Smooth muscle cell (in vitro differentiated cells): ENCODE data around the gene SMO. TPM values are rescaled to one million over a fixed set of nuclear protein-coding genes. Genes with fewer than 3 reads are reported as not detected.

Experiments used
- DNase-seq: peaks from one replicate; lab custom pipeline; 2025; ENCODE audit not compliant: unreplicated experiment; lab: John Stamatoyannopoulos, UW
- H2AFZ ChIP-seq: fragments of 200-600 bp; sonication (generic); 2 replicates; pipeline ENCODE4 v1.6.0; 2016; ENCODE audit warnings: antibody characterized with exemption, low read depth, mild to moderate bottlenecking
- H3F3A ChIP-seq: fragments of 200-600 bp; sonication (generic); 2 replicates; pipeline ENCODE4 v1.6.0; 2017; ENCODE audit warnings: antibody characterized with exemption, low read depth
- H3K27ac ChIP-seq: fragments of 200-600 bp; sonication (generic); 2 replicates; pipeline ENCODE4 v1.5.1; 2016; ENCODE audit warnings: low read depth, mild to moderate bottlenecking
- H3K27me3 ChIP-seq: fragments of 200-600 bp; sonication (generic); 2 replicates; pipeline ENCODE4 v1.6.1; 2016; ENCODE audit warnings: low read depth, mild to moderate bottlenecking
- H3K36me3 ChIP-seq: fragments of 200-600 bp; sonication (generic); 2 replicates; pipeline ENCODE4 v1.5.1; 2016; ENCODE audit warnings: low read depth
- H3K4me1 ChIP-seq: fragments of 200-600 bp; sonication (generic); 2 replicates; pipeline ENCODE4 v1.5.1; 2016; ENCODE audit warnings: low read depth
- H3K4me2 ChIP-seq: fragments of 200-600 bp; sonication (generic); 2 replicates; pipeline ENCODE4 v1.6.0; 2016; ENCODE audit warnings: mild to moderate bottlenecking
- H3K4me3 ChIP-seq: fragments of 200-600 bp; sonication (generic); 2 replicates; pipeline ENCODE4 v1.5.1; 2016; ENCODE audit warnings: mild to moderate bottlenecking
- H3K79me2 ChIP-seq: fragments of 200-600 bp; sonication (generic); 2 replicates; pipeline ENCODE4 v1.6.0; 2016; ENCODE audit warnings: low read depth, mild to moderate bottlenecking
- H3K9ac ChIP-seq: fragments of 200-600 bp; sonication (generic); 2 replicates; pipeline ENCODE4 v1.6.0; 2016; ENCODE audit warnings: low read depth
- H3K9me3 ChIP-seq: fragments of 200-600 bp; sonication (generic); replicated peaks from 2 replicates; pipeline ENCODE4 v1.5.1; 2016; ENCODE audit warnings: low read depth
- H4K20me1 ChIP-seq: fragments of 200-600 bp; sonication (generic); 2 replicates; pipeline ENCODE4 v1.6.0; 2016; ENCODE audit warnings: low read depth
- CTCF ChIP-seq: fragments of 200-600 bp; sonication (generic); IDR thresholded peaks from 2 replicates; pipeline ENCODE4 v1.5.1; 2017; ENCODE audit warnings: borderline replicate concordance, mild to moderate bottlenecking, antibody characterized with exemption; ENCODE audit not compliant: insufficient read depth, poor library complexity, severe bottlenecking
- WGBS: methylation state at CpG from one replicate; pipeline ENCODE4 v1.1.7; 2016; ENCODE audit warnings: low lambda C conversion rate; 5-methylcytosine and 5-hydroxymethylcytosine counted together
- polyA plus RNA-seq: library from polyadenylated mRNA; unstranded; fragments of >200 nt; fragmentation: Nextera tagmentation; extraction: Ambion mirVana; gene quantifications from 2 replicates; pipeline ENCODE4 v1.2.1, GENCODE V29; 2016
- total RNA-seq: library from RNA; depleted of rRNA; stranded (reverse); fragments of >200 nt; gene quantifications from 2 replicates; pipeline ENCODE4 v1.2.3, GENCODE V29; 2014

Gene SMO
- total and polyA plus RNA-seq, 2 experiments from 2014 or later, result 23.6 to 25.8 TPM

DNA sequence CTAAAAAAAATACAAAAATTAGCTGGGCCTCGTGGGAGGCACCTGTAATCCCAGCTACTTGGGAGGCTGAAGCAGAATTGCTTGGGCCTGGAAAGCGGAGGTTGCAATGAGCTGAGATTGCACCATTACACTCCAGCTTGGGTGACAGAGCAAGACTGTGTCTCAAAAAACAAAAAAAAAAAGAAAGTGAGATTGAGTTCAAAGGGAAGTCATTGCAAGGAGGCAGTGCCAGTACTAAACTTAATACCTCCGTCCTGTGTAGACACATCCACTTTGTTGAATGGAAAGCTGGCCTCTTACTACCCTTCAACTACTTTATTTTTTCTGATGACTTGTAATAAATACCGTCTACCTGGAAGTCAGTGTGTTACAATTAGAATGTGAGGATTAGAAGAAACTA lies 67.4 kb downstream of the SMO start:
- H3K9ac ChIP-seq, result no peak overlapping the region
- H3K4me3 ChIP-seq, result no peak overlapping the region
- no peaks in the 10 kb centered on the region for H3K79me2 ChIP-seq
- H3K27ac ChIP-seq, result no peak overlapping the region
- H3K9me3 ChIP-seq, result no peaks in the 10 kb centered on the region
- no peaks in the 10 kb centered on the region for H3K36me3 ChIP-seq
- no peak overlapping the region for H2AFZ ChIP-seq
- no peak for DNase-seq
- H3F3A ChIP-seq, result no peaks in the 10 kb centered on the region
- H3K4me2 ChIP-seq, result no peak overlapping the region
- H4K20me1 ChIP-seq, result peaks cover 6% of the 10 kb centered on the region
- H3K4me1 ChIP-seq, result peaks cover 25% of the 10 kb centered on the region
- H3K27me3 ChIP-seq, result no peaks in the 10 kb centered on the region
- no peak for TF ChIP-seq CTCF
- 94% methylated on average over 4 of the region's 4 CpGs for WGBS

DNA sequence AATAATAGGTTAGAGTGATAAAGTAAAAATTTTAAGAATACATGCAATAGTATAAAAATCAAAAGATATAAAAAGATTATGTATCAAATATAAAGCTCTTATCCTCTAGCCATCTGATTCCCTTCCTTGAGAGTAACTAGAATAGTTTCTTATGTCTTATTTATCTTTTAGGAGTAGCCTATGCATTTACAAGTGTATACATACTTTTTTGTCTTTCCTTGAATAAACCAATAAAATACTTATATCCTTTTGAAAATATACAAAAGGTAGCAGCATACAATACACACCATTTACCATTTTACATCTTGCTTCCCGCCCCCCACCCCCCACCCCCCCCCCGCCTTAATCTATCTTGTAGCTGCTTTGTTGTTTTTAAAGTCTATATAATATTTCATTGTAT lies 67.8 kb downstream of the SMO start:
- H3K9me3 ChIP-seq, result no peaks in the 10 kb centered on the region
- no peak overlapping the region for H2AFZ ChIP-seq
- H3F3A ChIP-seq, result no peaks in the 10 kb centered on the region
- H3K27me3 ChIP-seq, result no peaks in the 10 kb centered on the region
- H3K4me3 ChIP-seq, result no peak overlapping the region
- H4K20me1 ChIP-seq, result peaks cover 3% of the 10 kb centered on the region
- H3K9ac ChIP-seq, result no peak overlapping the region
- H3K79me2 ChIP-seq, result no peaks in the 10 kb centered on the region
- H3K36me3 ChIP-seq, result no peaks in the 10 kb centered on the region
- WGBS, result 88% methylated on average over 2 of the region's 2 CpGs
- no peak for DNase-seq
- no peak overlapping the region for H3K4me2 ChIP-seq
- no peak overlapping the region for H3K27ac ChIP-seq
- peaks cover 25% of the 10 kb centered on the region for H3K4me1 ChIP-seq
- no peak for TF ChIP-seq CTCF

DNA sequence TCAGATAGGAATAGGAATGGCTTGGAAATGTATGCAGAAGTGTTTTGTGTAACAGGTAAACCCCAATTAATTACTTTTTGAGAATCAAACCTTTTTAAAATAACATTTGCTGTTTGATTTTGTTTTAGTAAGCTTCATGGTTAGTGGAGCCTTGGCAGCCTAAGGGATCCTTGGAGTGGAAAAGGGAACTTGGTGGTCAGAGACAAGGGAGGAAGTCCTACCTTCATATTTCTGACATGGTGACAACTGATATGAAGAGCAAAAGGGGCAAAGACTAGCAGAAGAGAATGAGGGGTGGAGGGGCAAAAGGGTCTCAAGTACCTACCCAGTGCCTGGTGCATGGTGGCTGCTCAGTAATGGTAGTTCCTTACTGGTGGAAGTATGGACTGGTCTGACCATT lies 68.7 kb downstream of the SMO start:
- Histone ChIP-seq H3K79me2 (no peaks in the 10 kb centered on the region), H2AFZ (no peak overlapping the region), H3K27me3 (no peaks in the 10 kb centered on the region), H3K4me1 (peaks cover 25% of the 10 kb centered on the region), H3K9ac (no peak overlapping the region), H3K4me2 (no peak overlapping the region), H3K4me3 (no peak overlapping the region), H3K36me3 (no peaks in the 10 kb centered on the region), H3F3A (no peaks in the 10 kb centered on the region), H3K9me3 (no peaks in the 10 kb centered on the region), H4K20me1 (peaks cover 3% of the 10 kb centered on the region), H3K27ac (no peak overlapping the region)
- DNase-seq, result no peak
- no peak for TF ChIP-seq CTCF

- no peak for DNase-seq
- TF ChIP-seq CTCF, result no peak
- H3F3A ChIP-seq, result no peaks in the 10 kb centered on the region
- no peak overlapping the region for H3K9ac ChIP-seq
- no peak overlapping the region for H2AFZ ChIP-seq
- 52% methylated on average over 4 of the region's 4 CpGs for WGBS
- no peak overlapping the region for H3K27ac ChIP-seq
- no peaks in the 10 kb centered on the region for H3K27me3 ChIP-seq
- H3K4me3 ChIP-seq, result no peak overlapping the region
- no peaks in the 10 kb centered on the region for H3K9me3 ChIP-seq
- H3K79me2 ChIP-seq, result no peaks in the 10 kb centered on the region
- H3K4me1 ChIP-seq, result peaks cover 25% of the 10 kb centered on the region
- H3K4me2 ChIP-seq, result no peak overlapping the region
- H4K20me1 ChIP-seq, result no peaks in the 10 kb centered on the region
- H3K36me3 ChIP-seq, result no peaks in the 10 kb centered on the region
Observed at GRCh38 chr7:129258649-129259389, 70.4 kb downstream of the SMO start.
